Endodermal cell (in vitro differentiated cells): Measurements from ENCODE around the gene B4GALNT3. TPM values are rescaled to one million over a fixed set of nuclear protein-coding genes. Genes with fewer than 3 reads are reported as not detected.

Experiments used
- DNase-seq: peaks from one replicate; pipeline ENCODE4 v3.0.0-alpha.2; 2017
- H3K27ac ChIP-seq: 2 replicates; pipeline ENCODE4 v1.5.1; 2013; ENCODE audit warnings: mild to moderate bottlenecking, low read depth, low read length, moderate library complexity
- H3K27me3 ChIP-seq: 2 replicates; pipeline ENCODE4 v1.6.1; 2013; ENCODE audit warnings: mild to moderate bottlenecking, low read length, moderate library complexity; ENCODE audit not compliant: insufficient read depth, control insufficient read depth, poor library complexity, severe bottlenecking
- H3K36me3 ChIP-seq: 2 replicates; pipeline ENCODE4 v1.7.0; 2013; ENCODE audit warnings: mild to moderate bottlenecking, low read length, moderate library complexity; ENCODE audit not compliant: control insufficient read depth, insufficient read depth
- H3K4me1 ChIP-seq: one replicate; pipeline ENCODE4 v1.7.0; 2013; ENCODE audit warnings: low read length; ENCODE audit not compliant: control insufficient read depth, insufficient read depth
- H3K4me3 ChIP-seq: 2 replicates; pipeline ENCODE4 v1.5.1; 2013; ENCODE audit warnings: mild to moderate bottlenecking, low read length, moderate library complexity
- H3K9ac ChIP-seq: 2 replicates; pipeline ENCODE4 v1.6.1; 2013; ENCODE audit warnings: mild to moderate bottlenecking, low read length, moderate library complexity; ENCODE audit not compliant: poor library complexity, severe bottlenecking; ENCODE audit errors: extremely low read depth
- H3K9me3 ChIP-seq: 2 replicates; pipeline ENCODE4 v1.6.1; 2013; ENCODE audit warnings: mild to moderate bottlenecking, low read length, moderate library complexity; ENCODE audit not compliant: control insufficient read depth
- H3K27ac Mint-ChIP-seq: 2 replicates; pipeline ENCODE4 v1.8.0; 2020; ENCODE audit warnings: mixed read lengths
- H3K27me3 Mint-ChIP-seq: 2 replicates; pipeline ENCODE4 v1.8.0; 2021; ENCODE audit warnings: mild to moderate bottlenecking, mixed read lengths; ENCODE audit not compliant: insufficient read depth
- H3K36me3 Mint-ChIP-seq: 2 replicates; pipeline ENCODE4 v1.8.0; 2020; ENCODE audit warnings: low read depth, mixed read lengths
- H3K4me1 Mint-ChIP-seq: 2 replicates; pipeline ENCODE4 v1.8.0; 2020; ENCODE audit warnings: mixed read lengths
- H3K4me3 Mint-ChIP-seq: 2 replicates; pipeline ENCODE4 v1.8.0; 2020; ENCODE audit warnings: mild to moderate bottlenecking, moderate library complexity, mixed read lengths
- H3K9me3 Mint-ChIP-seq: 2 replicates; pipeline ENCODE4 v1.8.0; 2020; ENCODE audit warnings: mild to moderate bottlenecking, mixed read lengths
- CTCF ChIP-seq: fragments of 200-600 bp; sonication (generic); conservative IDR thresholded peaks from 2 replicates; pipeline ENCODE4 v1.5.0; 2021; ENCODE audit warnings: antibody characterized with exemption, mild to moderate bottlenecking
- WGBS, 2 experiments: methylation state at CpG; one replicate each; pipeline versions ENCODE4 v1.1.5 to v1.1.7; 2013; ENCODE audit warnings: missing lambda C conversion rate in 2 of 2, mixed read lengths in 1 of 2; ENCODE audit not compliant: insufficient coverage in 1 of 2, insufficient read length in 1 of 2; 5-methylcytosine and 5-hydroxymethylcytosine counted together
- total RNA-seq, 2 donors: library from RNA; stranded (reverse); fragmentation: NEBNext Ultra II Directional in 1 of 2; extraction: Animal tissue kit (Norgen Biotek cat#: 25700) in 1 of 2; gene quantifications; 2 replicates in 1 of 2; 3 replicates in 1 of 2; pipeline ENCODE4 v1.2.1, GENCODE V29; 2021

B4GALNT3 gene
- total RNA-seq, 2 donors from 2014 or later: 61.5 to 155 TPM

- Histone ChIP-seq H3K9me3 (no peaks in the 10 kb centered on the region), H3K27ac (no peak overlapping the region), H3K27me3 (peaks cover 6% of the 10 kb centered on the region), H3K4me1 (peaks cover 19% of the 10 kb centered on the region), H3K36me3 (peaks cover 12% of the 10 kb centered on the region), H3K4me3 (peak overlapping the region; percentile 67), H3K9ac (no peak overlapping the region)
- Mint-ChIP-seq H3K4me1 (peaks cover 46% of the 10 kb centered on the region), H3K27me3 (peaks cover 20% of the 10 kb centered on the region), H3K9me3 (peaks cover 3% of the 10 kb centered on the region), H3K36me3 (peaks cover 15% of the 10 kb centered on the region), H3K27ac (no peak overlapping the region), H3K4me3 (peak overlapping the region; percentile 1)
- 82 to 86% methylated on average over 1 to 6 of the region's 6 CpGs for WGBS, 2 experiments
- no peak for TF ChIP-seq CTCF
- peak; percentile 64 for DNase-seq
Observed at GRCh38 chr12:462936-463705, 3.4 kb downstream of the B4GALNT3 start.

- H3K9me3 Mint-ChIP-seq: no peaks in the 10 kb centered on the region
- peaks cover 12% of the 10 kb centered on the region for H3K36me3 ChIP-seq
- H3K4me1 ChIP-seq: peaks cover 24% of the 10 kb centered on the region
- no peak overlapping the region for H3K9ac ChIP-seq
- WGBS, 2 experiments: 81 to 92% methylated on average over 13 to 16 of the region's 16 CpGs
- no peaks in the 10 kb centered on the region for H3K9me3 ChIP-seq
- no peak overlapping the region for H3K4me3 ChIP-seq
- DNase-seq: no peak
- no peaks in the 10 kb centered on the region for H3K27me3 ChIP-seq
- peaks cover 5% of the 10 kb centered on the region for H3K27me3 Mint-ChIP-seq
- H3K27ac ChIP-seq: no peak overlapping the region
- TF ChIP-seq CTCF: no peak
- H3K4me1 Mint-ChIP-seq: peaks cover 57% of the 10 kb centered on the region
- H3K27ac Mint-ChIP-seq: peak overlapping the region; percentile 2
- peaks cover 15% of the 10 kb centered on the region for H3K36me3 Mint-ChIP-seq
- H3K4me3 Mint-ChIP-seq: no peak overlapping the region
Observed at GRCh38 chr12:464484-465267, 4.9 kb downstream of the B4GALNT3 start.

- H3K27ac Mint-ChIP-seq: peak overlapping the region; percentile 22
- peaks cover 63% of the 10 kb centered on the region for H3K4me1 Mint-ChIP-seq
- peak; percentile 38 for TF ChIP-seq CTCF
- H3K27me3 Mint-ChIP-seq: peaks cover 4% of the 10 kb centered on the region
- no peak overlapping the region for H3K4me3 Mint-ChIP-seq
- H3K9me3 ChIP-seq: no peaks in the 10 kb centered on the region
- peaks cover 12% of the 10 kb centered on the region for H3K36me3 ChIP-seq
- H3K36me3 Mint-ChIP-seq: peaks cover 19% of the 10 kb centered on the region
- H3K9ac ChIP-seq: no peak overlapping the region
- no peaks in the 10 kb centered on the region for H3K27me3 ChIP-seq
- H3K27ac ChIP-seq: no peak overlapping the region
- no peaks in the 10 kb centered on the region for H3K9me3 Mint-ChIP-seq
- H3K4me3 ChIP-seq: no peak overlapping the region
- H3K4me1 ChIP-seq: peaks cover 28% of the 10 kb centered on the region
- DNase-seq: peak; percentile 67
- 86 to 94% methylated on average over 7 to 8 of the region's 8 CpGs for WGBS, 2 experiments
Observed at GRCh38 chr12:466039-466438, 6.3 kb downstream of the B4GALNT3 start.
